Medulla oblongata (tissue), 1 donor: Measurements from ENCODE around the gene EPS8L1.
"Not testable (repeated sequence)": the region's sequence is repeated elsewhere in the genome, so short reads cannot be mapped to it uniquely, and the experiment has no call there.

Experiments
- DNase-seq: peaks from one replicate; pipeline ENCODE4 v3.0.0-alpha.2; 2015; ENCODE audit errors: extremely low spot score

Gene EPS8L1

GRCh38 chr19:55050749-55051532 lies 24.7 kb upstream of the EPS8L1 start:
- DNase-seq = no peak

- no peak for DNase-seq
Measured at GRCh38 chr19:55053735-55054134, 21.9 kb upstream of the EPS8L1 start.

DNA sequence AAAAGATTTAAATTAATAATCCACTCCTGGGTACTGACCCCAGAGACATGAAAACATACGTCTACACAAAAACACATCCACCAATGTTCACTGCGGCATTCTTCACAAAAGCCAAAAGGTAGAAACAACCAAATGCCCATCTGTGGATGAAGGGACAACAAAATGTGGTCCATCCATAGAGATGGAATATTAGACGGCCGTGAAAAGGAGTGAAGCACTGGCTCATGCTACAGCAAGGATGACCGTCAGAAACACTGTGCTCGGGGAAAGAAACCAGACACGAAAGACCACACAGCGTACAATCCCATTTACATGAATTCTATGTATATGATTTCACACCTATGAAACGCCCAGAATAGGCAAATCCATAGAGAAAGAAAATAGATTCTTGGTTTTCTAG lies 18.8 kb upstream of the EPS8L1 start:
- DNase-seq = no peak

GRCh38 chr19:55058781-55059610 lies 16.7 kb upstream of the EPS8L1 start:
- no peak for DNase-seq

DNA sequence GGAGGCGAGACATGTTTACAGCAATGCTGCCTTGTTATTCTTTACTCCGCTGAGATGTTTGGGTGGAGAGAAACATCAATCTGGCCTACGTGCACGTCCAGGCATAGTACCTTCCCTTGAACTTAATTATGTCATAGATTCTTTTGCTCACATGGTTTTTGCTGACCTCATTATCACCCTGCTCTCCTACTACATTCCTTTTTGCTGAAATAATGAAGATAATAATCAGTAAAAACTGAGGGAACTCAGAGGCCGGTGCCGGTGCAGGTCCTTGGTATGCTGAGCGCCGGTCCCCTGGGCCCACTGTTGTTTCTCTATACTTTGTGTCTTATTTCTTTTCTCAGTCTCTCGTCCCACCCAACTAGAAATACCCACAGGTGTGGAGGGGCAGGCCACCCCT lies 15.4 kb upstream of the EPS8L1 start:
- DNase-seq = not testable (repeated sequence)

GRCh38 chr19:55062735-55063491 lies 12.8 kb upstream of the EPS8L1 start, which contains the start of gene RDH13:
Gene RDH13, minus strand, starts transcription at chr19:55063148. Its CDS starts 116 bp downstream, at chr19:55063032.
- DNase-seq = peak; percentile 86

GRCh38 chr19:55063492-55063843 lies 12.2 kb upstream of the EPS8L1 start:
- no peak for DNase-seq

GRCh38 chr19:55065516-55065915 lies 10.2 kb upstream of the EPS8L1 start:
- not testable (repeated sequence) for DNase-seq

GRCh38 chr19:55066107-55066709 lies 9.5 kb upstream of the EPS8L1 start:
- DNase-seq = no peak

DNA sequence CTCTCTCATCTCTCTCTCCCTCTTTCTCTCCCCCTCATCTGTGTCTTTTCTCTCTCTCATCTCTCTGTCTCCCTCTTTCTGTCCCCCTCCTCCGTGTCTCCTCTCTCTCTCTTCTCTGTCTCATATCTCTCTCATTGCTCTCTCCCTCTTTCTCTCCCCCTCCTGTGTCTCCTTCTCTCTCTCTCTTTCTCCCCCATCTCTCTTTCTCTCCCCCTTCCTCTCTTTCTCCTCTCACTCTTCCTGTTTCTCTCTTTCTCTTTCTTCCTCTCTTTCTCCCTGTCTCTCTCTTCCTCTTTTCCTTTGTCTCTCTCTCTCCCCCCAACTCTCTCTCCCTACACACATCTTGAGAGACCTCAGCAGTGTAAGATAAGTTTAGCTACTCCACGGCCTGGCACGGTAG lies 7.8 kb upstream of the EPS8L1 start:
- DNase-seq = no peak

DNA sequence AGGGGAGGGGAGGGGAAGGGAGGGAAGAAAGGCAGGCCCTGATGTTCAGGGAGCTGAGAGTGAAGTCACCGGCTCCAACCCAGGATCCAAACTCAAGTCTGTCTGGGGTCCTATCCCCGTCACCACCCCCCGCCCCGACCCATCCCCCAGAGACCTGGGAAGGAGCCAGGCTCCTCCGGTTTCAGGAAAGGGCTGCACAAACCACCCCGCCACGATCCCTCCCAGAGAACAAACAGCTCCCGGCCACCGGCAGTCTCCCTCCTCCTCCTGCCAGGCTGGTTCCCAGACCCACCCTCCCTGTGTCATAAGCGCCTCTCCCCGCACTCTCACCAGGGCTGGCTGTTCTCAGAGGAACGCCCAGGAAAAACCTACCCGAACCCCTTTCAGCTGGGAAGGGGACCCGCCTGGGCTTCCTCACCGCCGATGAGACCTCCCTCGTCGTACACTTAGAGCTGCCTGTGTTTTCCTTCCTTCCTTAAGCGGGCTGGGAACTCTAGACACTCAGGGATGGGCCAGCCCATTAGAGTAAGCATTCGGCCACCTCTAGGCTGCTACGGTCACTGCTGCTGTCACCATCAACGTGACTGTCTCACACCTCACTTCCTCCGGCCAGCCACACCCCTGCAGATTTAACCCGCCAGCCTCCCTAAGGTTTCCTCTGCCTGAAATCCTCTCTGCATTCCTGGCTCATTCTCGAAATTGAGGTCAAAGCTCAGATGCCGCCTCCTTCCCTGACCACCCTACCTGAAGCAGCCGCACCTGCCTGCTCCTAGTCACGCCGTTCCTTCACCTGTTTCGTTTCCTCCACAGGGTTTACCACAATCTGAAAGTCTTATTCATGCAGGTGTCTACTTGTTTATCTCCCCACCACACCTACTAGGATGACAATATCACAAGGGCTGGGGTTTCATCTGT lies 6.5 kb upstream of the EPS8L1 start:
- DNase-seq = no peak

- no peak for DNase-seq
Measured at GRCh38 chr19:55069865-55070197, 5.8 kb upstream of the EPS8L1 start.

- DNase-seq = no peak
Measured at GRCh38 chr19:55070466-55071128, 5.1 kb upstream of the EPS8L1 start.

GRCh38 chr19:55071129-55071502 lies 4.6 kb upstream of the EPS8L1 start:
- no peak for DNase-seq

- no peak for DNase-seq
Measured at GRCh38 chr19:55071913-55072312, 3.8 kb upstream of the EPS8L1 start.

- DNase-seq = no peak
Measured at GRCh38 chr19:55076321-55076720, 652 bp downstream of the EPS8L1 start.

DNA sequence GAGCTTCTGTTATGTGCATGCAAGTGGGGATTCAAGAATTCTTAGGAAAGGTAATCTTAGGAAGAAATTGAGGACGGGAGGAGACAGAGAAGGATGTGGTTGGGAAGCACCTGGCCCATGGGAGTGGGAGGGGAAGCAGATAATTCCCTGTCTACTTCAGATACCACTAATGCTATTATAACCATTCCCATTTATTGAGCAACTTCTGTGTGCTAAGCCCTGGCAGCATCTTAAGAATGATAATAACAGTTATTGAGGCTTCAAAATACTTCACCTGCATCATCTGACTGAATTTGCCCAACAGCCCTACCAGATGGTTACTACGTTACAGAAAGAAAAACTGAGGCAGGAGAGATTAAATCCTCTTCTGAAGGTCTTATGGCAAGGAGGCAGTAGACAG lies 1.4 kb downstream of the EPS8L1 start:
- no peak for DNase-seq

DNA sequence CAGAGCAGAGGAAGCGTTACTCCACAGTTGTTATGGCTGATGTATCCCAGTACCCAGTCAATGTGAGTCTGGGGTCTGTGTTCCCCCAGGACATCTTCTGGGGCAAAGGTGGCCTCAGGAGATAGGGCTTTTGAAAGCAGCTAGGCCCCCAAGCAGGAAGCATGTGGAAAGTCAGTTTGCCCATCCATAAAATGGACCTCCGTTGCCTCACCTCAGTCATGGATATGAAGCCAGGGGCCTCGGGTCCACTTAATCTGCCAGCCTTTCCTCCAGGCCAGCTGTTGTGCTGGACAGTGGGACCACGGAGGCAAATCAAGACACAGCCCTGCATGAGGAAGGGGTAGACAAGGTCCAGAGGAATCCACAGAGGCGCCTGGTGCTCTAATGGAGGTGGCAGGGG lies 3.3 kb downstream of the EPS8L1 start:
- DNase-seq = no peak

GRCh38 chr19:55079400-55080038 lies 3.9 kb downstream of the EPS8L1 start:
- no peak for DNase-seq
